H9 (cell line): ENCODE data around the gene EIF4G2. TPM values are rescaled to one million over a fixed set of nuclear protein-coding genes. Genes with fewer than 3 reads are reported as not detected.
A peak's percentile ranks its signal among the peaks of the same experiment; 100 is the strongest.

Source experiments
- DNase-seq: peaks from one replicate; pipeline ENCODE4 v3.0.0-alpha.2; 2017
- H2AFZ ChIP-seq: one replicate; pipeline ENCODE4 v1.6.1; 2013; ENCODE audit warnings: mild to moderate bottlenecking, low read length, control low read depth, moderate library complexity
- H2AK5ac ChIP-seq: 2 replicates; pipeline ENCODE4 v1.6.1; 2013; ENCODE audit warnings: low read length, control low read depth, mixed read lengths; ENCODE audit not compliant: insufficient read length
- H2BK120ac ChIP-seq: one replicate; pipeline ENCODE4 v1.6.1; 2013; ENCODE audit warnings: low read depth, mild to moderate bottlenecking, low read length, control low read depth, inconsistent platforms; ENCODE audit not compliant: poor library complexity, severe bottlenecking
- H2BK12ac ChIP-seq: 2 replicates; pipeline ENCODE4 v1.6.1; 2013; ENCODE audit warnings: low read length, control low read depth, mixed read lengths, low read depth; ENCODE audit not compliant: insufficient read length
- H2BK15ac ChIP-seq: 2 replicates; pipeline ENCODE4 v1.6.1; 2013; ENCODE audit warnings: low read depth, low read length, control low read depth
- H2BK20ac ChIP-seq: one replicate; pipeline ENCODE4 v1.6.1; 2013; ENCODE audit warnings: low read depth, mild to moderate bottlenecking, low read length, control low read depth, inconsistent platforms; ENCODE audit not compliant: poor library complexity, severe bottlenecking
- H2BK5ac ChIP-seq: 2 replicates; pipeline ENCODE4 v1.6.1; 2013; ENCODE audit warnings: low read length, control low read depth, mixed read lengths; ENCODE audit not compliant: insufficient read length
- H3K14ac ChIP-seq: 2 replicates; pipeline ENCODE4 v1.6.1; 2013; ENCODE audit warnings: low read length, control low read depth; ENCODE audit not compliant: insufficient read depth
- H3K18ac ChIP-seq: 2 replicates; pipeline ENCODE4 v1.6.1; 2013; ENCODE audit warnings: low read depth, mild to moderate bottlenecking, mixed read lengths, low read length, control low read depth; ENCODE audit not compliant: insufficient read length
- H3K23ac ChIP-seq: 2 replicates; pipeline ENCODE4 v1.6.1; 2013; ENCODE audit warnings: low read length, control low read depth, mixed read lengths, low read depth; ENCODE audit not compliant: insufficient read length
- H3K23me2 ChIP-seq: 2 replicates; pipeline ENCODE4 v1.6.1; 2013; ENCODE audit warnings: low read depth, mild to moderate bottlenecking, mixed read lengths, low read length, control low read depth; ENCODE audit not compliant: insufficient read length, poor library complexity, severe bottlenecking
- H3K27ac ChIP-seq: 2 replicates; pipeline ENCODE4 v1.5.1; 2013; ENCODE audit warnings: low read length, control low read depth, mixed read lengths, low read depth; ENCODE audit not compliant: insufficient read length
- H3K27me3 ChIP-seq: 2 replicates; pipeline ENCODE4 v1.6.1; 2013; ENCODE audit warnings: low read length, control low read depth, inconsistent platforms; ENCODE audit not compliant: insufficient read depth
- H3K4ac ChIP-seq: 2 replicates; pipeline ENCODE4 v1.6.1; 2013; ENCODE audit warnings: low read depth, mild to moderate bottlenecking, control low read depth, inconsistent platforms, low read length, moderate library complexity
- H3K4me1 ChIP-seq: 2 replicates; pipeline ENCODE4 v1.6.1; 2013; ENCODE audit warnings: low read length, control low read depth, inconsistent platforms; ENCODE audit not compliant: insufficient read depth
- H3K4me2 ChIP-seq: 2 replicates; pipeline ENCODE4 v1.6.1; 2013; ENCODE audit warnings: low read length, control low read depth, mixed read lengths; ENCODE audit not compliant: insufficient read length, insufficient read depth
- H3K56ac ChIP-seq: 2 replicates; pipeline ENCODE4 v1.6.1; 2013; ENCODE audit warnings: low read depth, mild to moderate bottlenecking, mixed read lengths, low read length, control low read depth; ENCODE audit not compliant: insufficient read length
- H3K79me1 ChIP-seq: 2 replicates; pipeline ENCODE4 v1.6.1; 2013; ENCODE audit warnings: low read depth, mild to moderate bottlenecking, moderate library complexity, low read length, control low read depth, inconsistent platforms; ENCODE audit not compliant: insufficient read depth, poor library complexity, severe bottlenecking
- H3K79me2 ChIP-seq: 2 replicates; pipeline ENCODE4 v1.6.1; 2013; ENCODE audit warnings: low read length, control low read depth, inconsistent platforms; ENCODE audit not compliant: insufficient read depth
- H3K9ac ChIP-seq: 2 replicates; pipeline ENCODE4 v1.6.1; 2013; ENCODE audit warnings: low read length, control low read depth, mixed read lengths; ENCODE audit not compliant: insufficient read length; ENCODE audit errors: extremely low read depth
- H3K9me3 ChIP-seq: one replicate; pipeline ENCODE4 v1.6.1; 2013; ENCODE audit warnings: low read depth, low read length, inconsistent platforms; ENCODE audit not compliant: control insufficient read depth
- H3T11ph ChIP-seq: one replicate; pipeline ENCODE4 v1.6.1; 2013; ENCODE audit warnings: mild to moderate bottlenecking, low read length, control low read depth, inconsistent platforms
- H4K20me1 ChIP-seq: one replicate; pipeline ENCODE4 v1.6.1; 2013; ENCODE audit not compliant: control insufficient read depth, insufficient read length, insufficient read depth
- H4K5ac ChIP-seq: 2 replicates; pipeline ENCODE4 v1.6.1; 2013; ENCODE audit warnings: low read depth, mild to moderate bottlenecking, mixed read lengths, low read length, control low read depth; ENCODE audit not compliant: insufficient read length
- H4K8ac ChIP-seq: replicated peaks from 2 replicates; pipeline ENCODE4 v1.6.1; 2013; ENCODE audit warnings: low read length, control low read depth, mixed read lengths, low read depth; ENCODE audit not compliant: insufficient read length
- H4K91ac ChIP-seq: 2 replicates; pipeline ENCODE4 v1.6.1; 2013; ENCODE audit warnings: low read depth, mild to moderate bottlenecking, moderate library complexity, mixed read lengths, low read length, control low read depth; ENCODE audit not compliant: insufficient read length
- H3K27ac Mint-ChIP-seq, 3 experiments: 2 replicates in 2 of 3; 3 replicates in 1 of 3; pipeline ENCODE4 v1.8.0; 2020 to 2021; ENCODE audit warnings: mixed read lengths in 3 of 3, mild to moderate bottlenecking in 1 of 3, moderate library complexity in 1 of 3
- H3K27me3 Mint-ChIP-seq: 2 replicates; pipeline ENCODE4 v1.8.0; 2021; ENCODE audit warnings: low read depth, mild to moderate bottlenecking, moderate library complexity, mixed read lengths
- H3K36me3 Mint-ChIP-seq, 3 experiments: 2 replicates in 2 of 3; 3 replicates in 1 of 3; pipeline ENCODE4 v1.8.0; 2020 to 2021; ENCODE audit warnings: low read depth in 3 of 3, mixed read lengths in 3 of 3; ENCODE audit not compliant: insufficient read depth in 1 of 3
- H3K4me1 Mint-ChIP-seq, 2 experiments: 2 replicates each; pipeline ENCODE4 v1.8.0; 2020; ENCODE audit warnings: mixed read lengths in 2 of 2
- H3K4me3 Mint-ChIP-seq, 2 experiments: 2 replicates in 1 of 2; 3 replicates in 1 of 2; pipeline ENCODE4 v1.8.0; 2020 to 2021; ENCODE audit warnings: mild to moderate bottlenecking in 2 of 2, mixed read lengths in 2 of 2, moderate library complexity in 1 of 2
- H3K9me3 Mint-ChIP-seq, 2 experiments: 2 replicates in 1 of 2; 3 replicates in 1 of 2; pipeline ENCODE4 v1.8.0; 2020; ENCODE audit warnings: mild to moderate bottlenecking in 2 of 2, mixed read lengths in 2 of 2, moderate library complexity in 1 of 2
- CTCF ChIP-seq: fragments of 200-600 bp; sonication (generic); conservative IDR thresholded peaks from 3 replicates; pipeline ENCODE4 v1.8.0; 2021; ENCODE audit warnings: antibody characterized with exemption, mild to moderate bottlenecking
- WGBS: extraction: QIAGEN DNeasy Blood & Tissue Kit; methylation state at CpG from one replicate; pipeline ENCODE4 v1.1.7; 2013; ENCODE audit warnings: missing lambda C conversion rate, low lambda C conversion rate, mixed read lengths; ENCODE audit not compliant: insufficient read length; ENCODE audit errors: extremely low coverage; 5-methylcytosine and 5-hydroxymethylcytosine counted together
- total RNA-seq: library from RNA; stranded (reverse); gene quantifications from 2 replicates; pipeline ENCODE4 v1.2.1, GENCODE V29; 2021

EIF4G2 gene
- total RNA-seq, 1 experiment from 2014 or later = 1,013 TPM

- Mint-ChIP-seq H3K36me3 (peaks cover 20 to 38% (median 34%) of the 10 kb centered on the region in 3 experiments), H3K4me1 (peaks cover 24 to 26% of the 10 kb centered on the region in 2 experiments), H3K4me3 (peak overlapping the region; percentile 100), H3K27ac (peak overlapping the region; percentile 100), H3K9me3 (peaks cover 0 to 2% of the 10 kb centered on the region in 2 experiments; a peak in 1 of 5 replicates), H3K27me3 (no peaks in the 10 kb centered on the region)
- Histone ChIP-seq H3K4ac (no peak overlapping the region), H2BK15ac (no peak overlapping the region), H3K9me3 (no peaks in the 10 kb centered on the region), H3K4me2 (peak overlapping the region; percentile 95), H2BK12ac (no peak overlapping the region), H3K18ac (peak overlapping the region; percentile 56), H3K4me1 (no peaks in the 10 kb centered on the region), H3K27me3 (no peaks in the 10 kb centered on the region), H3T11ph (no peak overlapping the region), H3K23me2 (peaks cover 14% of the 10 kb centered on the region), H3K23ac (no peak overlapping the region), H4K8ac (no peak overlapping the region), H4K5ac (no peak overlapping the region), H2BK120ac (no peak overlapping the region), H3K79me1 (no peaks in the 10 kb centered on the region), H3K9ac (peak overlapping the region; percentile 92), H3K56ac (peak overlapping the region; percentile 23), H2AK5ac (no peak overlapping the region), H4K20me1 (no peaks in the 10 kb centered on the region), H2BK5ac (no peak overlapping the region), H4K91ac (no peak overlapping the region), H3K27ac (peak overlapping the region; percentile 81), H3K14ac (peak overlapping the region; percentile 84), H2AFZ (no peak overlapping the region), H2BK20ac (no peak overlapping the region), H3K79me2 (peaks cover 5% of the 10 kb centered on the region; the same call in 1 of the 2 replicates)
- TF ChIP-seq CTCF = no peak
- no peak for DNase-seq
- no CpG with 5 or more reads among the region's 14 CpGs for WGBS
Measured at GRCh38 chr11:10857459-10857708, 48.7 kb upstream of the EIF4G2 start.
